ENCODE measurements around the gene XXYLT1. TPM values are rescaled to one million over a fixed set of nuclear protein-coding genes. Genes with fewer than 3 reads are reported as not detected.
A peak's percentile ranks its signal among the peaks of the same experiment; 100 is the strongest.

The XXYLT1 gene
- total RNA-seq, 1 experiment from 2014 or later, result 29.2 TPM

- Mint-ChIP-seq H3K4me3 (ENCODE audit: low read depth, unreplicated experiment) (no peak overlapping the region), H3K27me3 (ENCODE audit: unreplicated experiment) (no peaks in the 10 kb centered on the region), H3K27ac (ENCODE audit: unreplicated experiment) (no peak overlapping the region), H3K36me3 (ENCODE audit: insufficient read depth, unreplicated experiment) (peaks cover 18% of the 10 kb centered on the region), H3K9me3 (ENCODE audit: low read depth, unreplicated experiment) (no peaks in the 10 kb centered on the region), H3K4me1 (ENCODE audit: low read depth, unreplicated experiment) (peaks cover 14% of the 10 kb centered on the region)
- CTCF ChIA-PET, result interaction anchor here (1.4 kb wide), 1 partner anchor 11 kb away, joined by 4 read pairs; the partner anchor contains the start of gene XXYLT1
- BruUV-seq (replicated peaks), result no TSS peak
- intact Hi-C loops (cut with micrococcal nuclease; ENCODE audit: unreplicated experiment), result no loop called here
- TF ChIP-seq CTCF (IDR thresholded peaks at IDR 0.05; ENCODE audit: unreplicated experiment), result no peak
- DNase-seq, result no peak
These were observed 12.0 kb upstream of the XXYLT1 start for GRCh38 chr3:195282961-195283360.

GRCh38 chr3:195274259-195274966 is 3.5 kb upstream of the XXYLT1 start:
- Mint-ChIP-seq H3K4me3 (ENCODE audit: low read depth, unreplicated experiment) (no peak overlapping the region), H3K27me3 (ENCODE audit: unreplicated experiment) (no peaks in the 10 kb centered on the region), H3K4me1 (ENCODE audit: low read depth, unreplicated experiment) (peaks cover 15% of the 10 kb centered on the region), H3K9me3 (ENCODE audit: low read depth, unreplicated experiment) (no peaks in the 10 kb centered on the region), H3K27ac (ENCODE audit: unreplicated experiment) (no peak overlapping the region), H3K36me3 (ENCODE audit: insufficient read depth, unreplicated experiment) (peaks cover 25% of the 10 kb centered on the region)
- BruUV-seq (replicated peaks), result no TSS peak
- intact Hi-C loops (cut with micrococcal nuclease; ENCODE audit: unreplicated experiment), result loop anchor here (5.0 kb wide), 1 partner anchor 168 kb away; the partner anchor contains the start of gene ACAP2
- no peak for TF ChIP-seq CTCF (IDR thresholded peaks at IDR 0.05; ENCODE audit: unreplicated experiment)
- CTCF ChIA-PET, result interaction anchor here (0.7 to 0.9 kb wide), 3 partner anchors 151 to 248 kb away, joined by 3 to 4 read pairs (median 3); no protein-coding TSS in a partner anchor
- no peak for DNase-seq

GRCh38 chr3:195271410-195272243 is 668 bp upstream of the XXYLT1 start:
- Mint-ChIP-seq H3K4me1 (ENCODE audit: low read depth, unreplicated experiment) (peaks cover 37% of the 10 kb centered on the region), H3K27ac (ENCODE audit: unreplicated experiment) (peak overlapping the region; percentile 71), H3K9me3 (ENCODE audit: low read depth, unreplicated experiment) (no peaks in the 10 kb centered on the region), H3K27me3 (ENCODE audit: unreplicated experiment) (no peaks in the 10 kb centered on the region), H3K4me3 (ENCODE audit: low read depth, unreplicated experiment) (peak overlapping the region; percentile 85), H3K36me3 (ENCODE audit: insufficient read depth, unreplicated experiment) (peaks cover 45% of the 10 kb centered on the region)
- TSS peak; percentile 65 for BruUV-seq (replicated peaks)
- CTCF ChIA-PET, result interaction anchor here (0.6 to 2.9 kb wide), 37 partner anchors 9 to 1132 kb away, joined by 3 to 36 read pairs (median 4); partner anchors contain the start of genes ACAP2, LSG1 and PPP1R2
- peak; percentile 100 for TF ChIP-seq CTCF (IDR thresholded peaks at IDR 0.05; ENCODE audit: unreplicated experiment)
- intact Hi-C loops (cut with micrococcal nuclease; ENCODE audit: unreplicated experiment), result loop anchor here (1.0 to 5.0 kb wide), 3 partner anchors 171 to 251 kb away; partner anchors contain the start of gene ACAP2
- DNase-seq, result peak; percentile 99

GRCh38 chr3:195270079-195270816 is 711 bp downstream of the XXYLT1 start:
- peaks cover 45% of the 10 kb centered on the region for H3K36me3 Mint-ChIP-seq (ENCODE audit: insufficient read depth, unreplicated experiment)
- no peaks in the 10 kb centered on the region for H3K27me3 Mint-ChIP-seq (ENCODE audit: unreplicated experiment)
- no peaks in the 10 kb centered on the region for H3K9me3 Mint-ChIP-seq (ENCODE audit: low read depth, unreplicated experiment)
- CTCF ChIA-PET, result interaction anchor here (0.6 to 2.9 kb wide), 18 partner anchors 14 to 598 kb away, joined by 3 to 36 read pairs (median 4); partner anchors contain the start of genes ACAP2, LSG1 and PPP1R2
- H3K27ac Mint-ChIP-seq (ENCODE audit: unreplicated experiment), result peak overlapping the region; percentile 25
- peaks cover 37% of the 10 kb centered on the region for H3K4me1 Mint-ChIP-seq (ENCODE audit: low read depth, unreplicated experiment)
- peak; percentile 75 for DNase-seq
- no peak for TF ChIP-seq CTCF (IDR thresholded peaks at IDR 0.05; ENCODE audit: unreplicated experiment)
- intact Hi-C loops (cut with micrococcal nuclease; ENCODE audit: unreplicated experiment), result loop anchor here (5.0 kb wide), 1 partner anchor 172 kb away; the partner anchor contains the start of gene ACAP2
- H3K4me3 Mint-ChIP-seq (ENCODE audit: low read depth, unreplicated experiment), result peak overlapping the region; percentile 85
- BruUV-seq (replicated peaks), result no TSS peak
